Neural cell (in vitro differentiated cells): ENCODE data around the gene ASMTL. TPM values are rescaled to one million over a fixed set of nuclear protein-coding genes. Genes with fewer than 3 reads are reported as not detected.

ENCODE experiments used
- H2AFZ ChIP-seq: fragments of 200-600, 300-800 bp; sonication (generic), shearing (Covaris generic); 2 replicates; pipeline ENCODE4 v1.6.0; 2014; ENCODE audit warnings: low read depth, mild to moderate bottlenecking, antibody characterized with exemption, low read length, moderate library complexity
- H3F3A ChIP-seq: fragments of 200-600 bp; shearing (Covaris generic); 2 replicates; pipeline ENCODE4 v1.6.1; 2016; ENCODE audit warnings: mild to moderate bottlenecking, moderate library complexity, mixed read lengths, antibody characterized with exemption, low read length; ENCODE audit not compliant: insufficient read depth, poor library complexity, severe bottlenecking
- H3K27ac ChIP-seq: fragments of 200-600, 300-800 bp; sonication (generic), shearing (Covaris generic); 2 replicates; pipeline ENCODE4 v1.5.1; 2014; ENCODE audit warnings: mild to moderate bottlenecking, low read length, moderate library complexity
- H3K27me3 ChIP-seq: fragments of 300-800, 200-600 bp; sonication (generic), shearing (Covaris generic); 2 replicates; pipeline ENCODE4 v1.6.0; 2014; ENCODE audit warnings: mild to moderate bottlenecking, low read depth, low read length, moderate library complexity; ENCODE audit not compliant: insufficient read depth
- H3K36me3 ChIP-seq: fragments of 300-800, 200-600 bp; sonication (generic), shearing (Covaris generic); 2 replicates; pipeline ENCODE4 v1.5.1; 2014; ENCODE audit warnings: mild to moderate bottlenecking, antibody characterized with exemption, low read length, moderate library complexity; ENCODE audit not compliant: insufficient read depth
- H3K4me2 ChIP-seq: fragments of 300-800, 200-600 bp; sonication (generic), shearing (Covaris generic); 2 replicates; pipeline ENCODE4 v1.6.0; 2014; ENCODE audit warnings: mild to moderate bottlenecking, low read length
- H3K4me3 ChIP-seq: fragments of 300-800, 200-600 bp; sonication (generic), shearing (Covaris generic); 2 replicates; pipeline ENCODE4 v1.5.1; 2014; ENCODE audit warnings: mild to moderate bottlenecking, low read length, moderate library complexity
- H3K79me2 ChIP-seq: fragments of 200-600 bp; shearing (Covaris generic); replicated peaks from 2 replicates; pipeline ENCODE4 v1.6.0; 2014; ENCODE audit warnings: mild to moderate bottlenecking, low read length, moderate library complexity; ENCODE audit not compliant: insufficient read depth
- H3K9ac ChIP-seq: fragments of 300-800, 200-600 bp; sonication (generic), shearing (Covaris generic); 2 replicates; pipeline ENCODE4 v1.6.1; 2016; ENCODE audit warnings: mild to moderate bottlenecking, low read length, mixed read lengths
- H3K9me2 ChIP-seq: fragments of 200-600 bp; shearing (Covaris generic); 2 replicates; pipeline ENCODE4 v1.6.1; 2016; ENCODE audit warnings: mild to moderate bottlenecking, low read length, mixed read lengths; ENCODE audit not compliant: insufficient read depth
- H3K9me3 ChIP-seq: fragments of 200-600, 300-800 bp; sonication (generic), shearing (Covaris generic); 2 replicates; pipeline ENCODE4 v1.6.1; 2016; ENCODE audit warnings: mild to moderate bottlenecking, mixed run types, low read length, moderate library complexity, mixed read lengths
- H4K20me1 ChIP-seq: fragments of 200-600 bp; shearing (Covaris generic); 2 replicates; pipeline ENCODE4 v1.6.1; 2016; ENCODE audit warnings: mild to moderate bottlenecking, mixed run types; ENCODE audit not compliant: insufficient read depth
- EP300 ChIP-seq: fragments of 450-650 bp; conservative IDR thresholded peaks from 2 replicates; pipeline ENCODE4 v1.6.1; 2014; ENCODE audit warnings: antibody characterized with exemption, mild to moderate bottlenecking, moderate library complexity; ENCODE audit not compliant: poor library complexity, severe bottlenecking
- EZH2 ChIP-seq: fragments of 200-600, 300-800 bp; shearing (Covaris generic), sonication (generic); IDR thresholded peaks from 2 replicates; pipeline ENCODE4 v1.6.1; 2014; ENCODE audit warnings: antibody characterized with exemption, low read length, borderline replicate concordance, mild to moderate bottlenecking; ENCODE audit not compliant: insufficient read depth, poor library complexity, severe bottlenecking
- MXI1 ChIP-seq: fragments of 450-650 bp; conservative IDR thresholded peaks from 2 replicates; pipeline ENCODE4 v1.6.1; 2014; ENCODE audit warnings: antibody characterized with exemption, mild to moderate bottlenecking; ENCODE audit not compliant: poor library complexity, severe bottlenecking
- POLR2AphosphoS5 ChIP-seq: IDR thresholded peaks from 2 replicates; pipeline ENCODE4 v1.6.1; 2012
- RAD21 ChIP-seq: fragments of 450-650 bp; conservative IDR thresholded peaks from 2 replicates; pipeline ENCODE4 v1.6.1; 2014; ENCODE audit warnings: antibody characterized with exemption, mild to moderate bottlenecking, moderate library complexity
- SMC3 ChIP-seq: fragments of 450-650 bp; conservative IDR thresholded peaks from 2 replicates; pipeline ENCODE4 v1.6.1; 2014; ENCODE audit warnings: antibody characterized with exemption, mild to moderate bottlenecking, moderate library complexity; ENCODE audit not compliant: poor library complexity
- TAF1 ChIP-seq: IDR thresholded peaks from 2 replicates; pipeline ENCODE4 v1.6.1; 2012; ENCODE audit warnings: low read depth
- polyA plus RNA-seq: library from polyadenylated mRNA; depleted of rRNA; stranded (reverse); fragments of >200 nt; gene quantifications from 2 replicates; pipeline ENCODE4 v1.2.3, GENCODE V29; 2014
- TF ChIP-seq, protein P1 (sequence below): IDR thresholded peaks from 2 replicates; pipeline ENCODE4 v1.6.1; 2012; ENCODE audit warnings: borderline replicate concordance
- TF ChIP-seq, protein P2 (sequence below): fragments of 450-650 bp; IDR thresholded peaks from 2 replicates; pipeline ENCODE4 v1.5.1; 2014; ENCODE audit warnings: antibody characterized with exemption, mild to moderate bottlenecking, moderate library complexity; ENCODE audit not compliant: poor library complexity, severe bottlenecking

The ASMTL gene
- polyA plus RNA-seq, 1 donor from 2014 or later: 25.9 TPM

DNA sequence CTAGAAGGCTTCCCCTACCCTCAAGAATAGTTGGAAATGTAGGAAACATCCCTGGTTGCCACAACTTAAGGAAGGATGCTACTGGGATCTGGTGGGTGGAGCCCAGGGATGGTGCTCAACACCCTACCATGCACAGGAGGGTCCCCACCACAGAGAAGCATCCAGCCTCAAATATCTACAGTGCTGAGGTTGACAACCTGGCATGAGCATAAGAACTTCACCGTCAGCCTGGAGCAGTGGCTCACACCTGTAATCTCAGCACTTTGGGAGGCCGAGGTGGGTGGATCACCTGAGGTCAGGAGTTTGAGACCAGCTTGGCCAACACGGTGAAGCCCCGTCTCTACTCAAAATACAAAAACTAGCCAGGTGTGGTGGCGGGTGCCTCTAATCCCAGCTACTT is 24.0 kb upstream of the ASMTL start:
- H3K9me2 ChIP-seq: no peaks in the 10 kb centered on the region
- no peak for TF ChIP-seq EP300
- TF ChIP-seq SMC3: no peak
- no peak for TF ChIP-seq POLR2AphosphoS5
- no peak for TF ChIP-seq RAD21
- no peak for TF ChIP-seq TAF1
- TF ChIP-seq EZH2: no peak
- TF ChIP-seq, protein P1, sequence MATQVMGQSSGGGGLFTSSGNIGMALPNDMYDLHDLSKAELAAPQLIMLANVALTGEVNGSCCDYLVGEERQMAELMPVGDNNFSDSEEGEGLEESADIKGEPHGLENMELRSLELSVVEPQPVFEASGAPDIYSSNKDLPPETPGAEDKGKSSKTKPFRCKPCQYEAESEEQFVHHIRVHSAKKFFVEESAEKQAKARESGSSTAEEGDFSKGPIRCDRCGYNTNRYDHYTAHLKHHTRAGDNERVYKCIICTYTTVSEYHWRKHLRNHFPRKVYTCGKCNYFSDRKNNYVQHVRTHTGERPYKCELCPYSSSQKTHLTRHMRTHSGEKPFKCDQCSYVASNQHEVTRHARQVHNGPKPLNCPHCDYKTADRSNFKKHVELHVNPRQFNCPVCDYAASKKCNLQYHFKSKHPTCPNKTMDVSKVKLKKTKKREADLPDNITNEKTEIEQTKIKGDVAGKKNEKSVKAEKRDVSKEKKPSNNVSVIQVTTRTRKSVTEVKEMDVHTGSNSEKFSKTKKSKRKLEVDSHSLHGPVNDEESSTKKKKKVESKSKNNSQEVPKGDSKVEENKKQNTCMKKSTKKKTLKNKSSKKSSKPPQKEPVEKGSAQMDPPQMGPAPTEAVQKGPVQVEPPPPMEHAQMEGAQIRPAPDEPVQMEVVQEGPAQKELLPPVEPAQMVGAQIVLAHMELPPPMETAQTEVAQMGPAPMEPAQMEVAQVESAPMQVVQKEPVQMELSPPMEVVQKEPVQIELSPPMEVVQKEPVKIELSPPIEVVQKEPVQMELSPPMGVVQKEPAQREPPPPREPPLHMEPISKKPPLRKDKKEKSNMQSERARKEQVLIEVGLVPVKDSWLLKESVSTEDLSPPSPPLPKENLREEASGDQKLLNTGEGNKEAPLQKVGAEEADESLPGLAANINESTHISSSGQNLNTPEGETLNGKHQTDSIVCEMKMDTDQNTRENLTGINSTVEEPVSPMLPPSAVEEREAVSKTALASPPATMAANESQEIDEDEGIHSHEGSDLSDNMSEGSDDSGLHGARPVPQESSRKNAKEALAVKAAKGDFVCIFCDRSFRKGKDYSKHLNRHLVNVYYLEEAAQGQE: no peak
- no peak for TF ChIP-seq MXI1

DNA sequence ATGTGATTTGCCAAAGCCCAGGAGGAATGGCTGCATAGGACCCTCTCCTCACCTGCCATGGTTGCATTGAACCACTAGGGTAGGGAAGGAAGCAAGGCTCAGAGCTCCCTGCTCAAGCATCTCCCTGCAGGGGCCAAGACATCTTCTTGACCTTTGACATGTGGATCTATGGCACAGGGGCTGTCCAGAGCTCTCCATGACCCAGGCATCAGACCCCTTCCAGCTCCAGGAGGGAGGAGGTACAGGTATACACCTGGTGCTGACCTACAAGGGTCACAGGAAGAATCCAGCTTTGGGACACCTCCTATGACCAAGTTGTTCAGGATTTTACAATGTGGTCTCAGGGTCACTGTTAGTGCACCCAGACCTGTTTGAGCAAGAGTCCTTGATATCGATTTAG is 23.2 kb upstream of the ASMTL start:
- Histone ChIP-seq H3K9me2 (no peaks in the 10 kb centered on the region), H3K9me3 (no peaks in the 10 kb centered on the region), H3K4me2 (no peak overlapping the region), H3K4me3 (no peak overlapping the region), H3K36me3 (no peaks in the 10 kb centered on the region), H3F3A (no peaks in the 10 kb centered on the region), H3K27ac (no peak overlapping the region), H3K79me2 (no peaks in the 10 kb centered on the region), H2AFZ (no peak overlapping the region), H3K27me3 (no peaks in the 10 kb centered on the region), H4K20me1 (no peaks in the 10 kb centered on the region), H3K9ac (no peak overlapping the region)
- TF ChIP-seq SMC3: no peak
- TF ChIP-seq TAF1: no peak
- TF ChIP-seq RAD21: no peak
- TF ChIP-seq, protein P1: no peak
- no peak for TF ChIP-seq EP300
- TF ChIP-seq, protein P2, sequence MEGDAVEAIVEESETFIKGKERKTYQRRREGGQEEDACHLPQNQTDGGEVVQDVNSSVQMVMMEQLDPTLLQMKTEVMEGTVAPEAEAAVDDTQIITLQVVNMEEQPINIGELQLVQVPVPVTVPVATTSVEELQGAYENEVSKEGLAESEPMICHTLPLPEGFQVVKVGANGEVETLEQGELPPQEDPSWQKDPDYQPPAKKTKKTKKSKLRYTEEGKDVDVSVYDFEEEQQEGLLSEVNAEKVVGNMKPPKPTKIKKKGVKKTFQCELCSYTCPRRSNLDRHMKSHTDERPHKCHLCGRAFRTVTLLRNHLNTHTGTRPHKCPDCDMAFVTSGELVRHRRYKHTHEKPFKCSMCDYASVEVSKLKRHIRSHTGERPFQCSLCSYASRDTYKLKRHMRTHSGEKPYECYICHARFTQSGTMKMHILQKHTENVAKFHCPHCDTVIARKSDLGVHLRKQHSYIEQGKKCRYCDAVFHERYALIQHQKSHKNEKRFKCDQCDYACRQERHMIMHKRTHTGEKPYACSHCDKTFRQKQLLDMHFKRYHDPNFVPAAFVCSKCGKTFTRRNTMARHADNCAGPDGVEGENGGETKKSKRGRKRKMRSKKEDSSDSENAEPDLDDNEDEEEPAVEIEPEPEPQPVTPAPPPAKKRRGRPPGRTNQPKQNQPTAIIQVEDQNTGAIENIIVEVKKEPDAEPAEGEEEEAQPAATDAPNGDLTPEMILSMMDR: no peak
- no peak for TF ChIP-seq MXI1
- no peak for TF ChIP-seq POLR2AphosphoS5
- no peak for TF ChIP-seq EZH2

More for the DNA sequence above, 24.0 kb upstream of the ASMTL start:
- no peaks in the 10 kb centered on the region for H3K79me2 ChIP-seq
- H3K27ac ChIP-seq: no peak overlapping the region
- no peak overlapping the region for H3K4me2 ChIP-seq
- H3K4me3 ChIP-seq: no peak overlapping the region
- no peak overlapping the region for H3K9ac ChIP-seq
- H2AFZ ChIP-seq: no peak overlapping the region
- H3K27me3 ChIP-seq: no peaks in the 10 kb centered on the region
- no peaks in the 10 kb centered on the region for H3K36me3 ChIP-seq
- no peaks in the 10 kb centered on the region for H3K9me3 ChIP-seq
- H3F3A ChIP-seq: no peaks in the 10 kb centered on the region
- no peaks in the 10 kb centered on the region for H4K20me1 ChIP-seq
